Measurements from ENCODE around the gene DCAKD.
"Not testable (repeated sequence)": the region's sequence is repeated elsewhere in the genome, so short reads cannot be mapped to it uniquely, and the experiment has no call there.

The DCAKD gene

GRCh38 chr17:45061606-45062205, 10.3 kb upstream of the DCAKD start:
- DNase-seq, result no peak

- DNase-seq, result peak; percentile 93
Observed at GRCh38 chr17:45060797-45061605, 9.6 kb upstream of the DCAKD start, which contains the start of gene NMT1. Gene NMT1, plus strand, starts transcription at chr17:45061317. Its CDS starts 13 bp downstream, at chr17:45061330.

- no peak for DNase-seq
Observed at GRCh38 chr17:45060382-45060796, 9.0 kb upstream of the DCAKD start.

- no peak for DNase-seq
Observed at GRCh38 chr17:45052052-45052772, 780 bp upstream of the DCAKD start.

GRCh38 chr17:45051720-45052051, 254 bp upstream of the DCAKD start:
- DNase-seq, result not testable (repeated sequence)

GRCh38 chr17:45050481-45051059, 862 bp downstream of the DCAKD start:
- DNase-seq, result no peak

GRCh38 chr17:45048795-45049563, 2.5 kb downstream of the DCAKD start:
- DNase-seq, result no peak

GRCh38 chr17:45046537-45047125, 4.8 kb downstream of the DCAKD start:
- DNase-seq, result no peak

GRCh38 chr17:45043813-45044540, 7.5 kb downstream of the DCAKD start:
- no peak for DNase-seq

- no peak for DNase-seq
Observed at GRCh38 chr17:45042346-45043120, 8.9 kb downstream of the DCAKD start.

- no peak for DNase-seq
Observed at GRCh38 chr17:45040459-45040858, 11.0 kb downstream of the DCAKD start.

GRCh38 chr17:45038728-45039634, 12.5 kb downstream of the DCAKD start:
- DNase-seq, result no peak

GRCh38 chr17:45036691-45037090, 14.7 kb downstream of the DCAKD start:
- DNase-seq, result no peak

- DNase-seq, result no peak
Observed at GRCh38 chr17:45035848-45036247, 15.6 kb downstream of the DCAKD start.

- no peak for DNase-seq
Observed at GRCh38 chr17:45034599-45034998, 16.8 kb downstream of the DCAKD start.

GRCh38 chr17:45032174-45032541, 19.3 kb downstream of the DCAKD start:
- no peak for DNase-seq

- DNase-seq, result no peak
Observed at GRCh38 chr17:45031231-45032173, 19.9 kb downstream of the DCAKD start.

GRCh38 chr17:45030733-45031132, 20.7 kb downstream of the DCAKD start:
- DNase-seq, result no peak
